ENCODE measurements around the gene ADGRG6. TPM values are rescaled to one million over a fixed set of nuclear protein-coding genes. Genes with fewer than 3 reads are reported as not detected.

Gene ADGRG6
- total and polyA plus RNA-seq, 2 of the 8 experiments (the other 6 are each of a cell fraction or from before 2014, with no cell fraction given), result 1.1 to 6.2 TPM

GRCh38 chr6:142294679-142295078, 7.1 kb upstream of the ADGRG6 start:
- no peak overlapping the region for H3K4me2 ChIP-seq (ENCODE audit: insufficient read depth in 1 of 2, low read depth in 2 of 2, low read length in 2 of 2)
- H4K20me1 ChIP-seq (replicated peaks in 1 of 2; ENCODE audit: control insufficient read depth in 1 of 2, insufficient read depth in 2 of 2, low read length in 2 of 2), result no peaks in the 10 kb centered on the region
- H3K27ac ChIP-seq (ENCODE audit: low read depth, low read length), result no peak overlapping the region
- WGBS, 2 experiments (ENCODE audit: extremely low coverage in 1 of 2, insufficient coverage in 1 of 2, insufficient read length in 1 of 2, insufficient replicate concordance in 2 of 2, low coverage in 1 of 2, low lambda C conversion rate in 2 of 2, missing lambda C conversion rate in 1 of 2), result 100% methylated on average over 1 of the region's 1 CpG; no CpG with 5 or more reads in 1 of the 2 experiments
- 0 out of 7 replicates have a peak, but pooled peaks cover 0 to 2% (median 0%) of the 10 kb centered on the region in 4 experiments for H3K4me1 ChIP-seq (replicated peaks in 1 of 4; ENCODE audit: control insufficient read depth in 3 of 4, insufficient read depth in 4 of 4, low read length in 3 of 4)
- H3K23ac ChIP-seq (ENCODE audit: insufficient read length), result no peak overlapping the region
- H3K27me3 ChIP-seq (replicated peaks in 1 of 4; ENCODE audit: control insufficient read depth in 3 of 4, extremely low read depth in 1 of 4, insufficient read depth in 3 of 4, low read length in 3 of 4), result no peaks in the 10 kb centered on the region
- no peak overlapping the region for H2AFZ ChIP-seq (ENCODE audit: low read length)
- no peak overlapping the region for H3K14ac ChIP-seq (ENCODE audit: insufficient read length)
- H4K8ac ChIP-seq (ENCODE audit: extremely low read depth, insufficient read depth, low read length), result no peak overlapping the region
- H2BK12ac ChIP-seq (ENCODE audit: low read depth, low read length), result no peak overlapping the region
- H2AK5ac ChIP-seq (ENCODE audit: low read depth, low read length), result no peak overlapping the region
- H3K18ac ChIP-seq (ENCODE audit: extremely low read depth, low read length), result no peak overlapping the region
- H3K79me1 ChIP-seq (ENCODE audit: low read depth, low read length), result no peaks in the 10 kb centered on the region
- H3K36me3 ChIP-seq (ENCODE audit: control insufficient read depth in 2 of 4, insufficient read depth in 4 of 4, low read length in 3 of 4), result no peaks in the 10 kb centered on the region
- no peak overlapping the region for H3K56ac ChIP-seq (replicated peaks; ENCODE audit: insufficient read length, low read depth, low read length)
- POLR2A ChIA-PET (ENCODE audit: partially characterized antibody), result no interaction called here
- no peak overlapping the region for H2BK15ac ChIP-seq (ENCODE audit: low read length)
- no peak overlapping the region for H2BK5ac ChIP-seq (ENCODE audit: low read depth, low read length)
- no peak overlapping the region for H3K9ac ChIP-seq (replicated peaks in 1 of 4; ENCODE audit: extremely low read depth in 1 of 4, low read depth in 3 of 4, low read length in 3 of 4)
- CTCF ChIA-PET (ENCODE audit: partially characterized antibody), result no interaction called here
- no peak for DNase-seq (ENCODE audit: low read depth in 1 of 2, low spot score in 2 of 2)
- no peak overlapping the region for H2BK20ac ChIP-seq (ENCODE audit: low read length)
- H4K5ac ChIP-seq (ENCODE audit: insufficient read length, low read depth, low read length), result no peak overlapping the region
- H4K91ac ChIP-seq (replicated peaks; ENCODE audit: insufficient read length, low read length), result no peak overlapping the region
- H3K9me3 ChIP-seq (ENCODE audit: insufficient read depth in 2 of 2, low read depth in 1 of 2, low read length in 1 of 2), result no peaks in the 10 kb centered on the region
- FAIRE-seq, result no peak
- H3K4ac ChIP-seq (replicated peaks; ENCODE audit: insufficient read length, low read depth, low read length), result no peak overlapping the region
- no peak overlapping the region for H3K4me3 ChIP-seq (ENCODE audit: extremely low read depth in 1 of 4, insufficient read depth in 2 of 4, low read depth in 3 of 4, low read length in 4 of 4)
- no peaks in the 10 kb centered on the region; the same call in 1 of the 2 replicates for H3K23me2 ChIP-seq (ENCODE audit: low read depth, low read length)
- TF ChIP-seq, protein P1, sequence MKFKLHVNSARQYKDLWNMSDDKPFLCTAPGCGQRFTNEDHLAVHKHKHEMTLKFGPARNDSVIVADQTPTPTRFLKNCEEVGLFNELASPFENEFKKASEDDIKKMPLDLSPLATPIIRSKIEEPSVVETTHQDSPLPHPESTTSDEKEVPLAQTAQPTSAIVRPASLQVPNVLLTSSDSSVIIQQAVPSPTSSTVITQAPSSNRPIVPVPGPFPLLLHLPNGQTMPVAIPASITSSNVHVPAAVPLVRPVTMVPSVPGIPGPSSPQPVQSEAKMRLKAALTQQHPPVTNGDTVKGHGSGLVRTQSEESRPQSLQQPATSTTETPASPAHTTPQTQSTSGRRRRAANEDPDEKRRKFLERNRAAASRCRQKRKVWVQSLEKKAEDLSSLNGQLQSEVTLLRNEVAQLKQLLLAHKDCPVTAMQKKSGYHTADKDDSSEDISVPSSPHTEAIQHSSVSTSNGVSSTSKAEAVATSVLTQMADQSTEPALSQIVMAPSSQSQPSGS (IDR thresholded peaks at IDR 0.05; ENCODE audit: low read length), result no peak
- no peak for TF ChIP-seq ZNF274 (IDR thresholded peaks at IDR 0.05; ENCODE audit: borderline replicate concordance, extremely low read depth, low read length)
- TF ChIP-seq CBX5 (IDR thresholded peaks at IDR 0.05; ENCODE audit: low read depth, low read length), result no peak
- no peak for TF ChIP-seq SRF (IDR thresholded peaks at IDR 0.05; ENCODE audit: low read depth, low read length)
- TF ChIP-seq ATF3 (IDR thresholded peaks at IDR 0.05; ENCODE audit: insufficient read depth, low read depth, low read length), result no peak
- no peak for TF ChIP-seq CTBP2 (IDR thresholded peaks at IDR 0.05; ENCODE audit: borderline replicate concordance, insufficient read depth, insufficient read length, low read length)
- no peak for TF ChIP-seq SP4 (IDR thresholded peaks at IDR 0.05; ENCODE audit: low read length)
- no peak for TF ChIP-seq POLR2AphosphoS5 (IDR thresholded peaks at IDR 0.05; ENCODE audit: low read depth, low read length)
- no peak for TF ChIP-seq KDM1A (IDR thresholded peaks at IDR 0.05; ENCODE audit: borderline replicate concordance, low read length)
- no peak for TF ChIP-seq CHD1 (IDR thresholded peaks at IDR 0.05; ENCODE audit: low read depth, low read length)
- no peak for TF ChIP-seq RNF2 (IDR thresholded peaks at IDR 0.05; ENCODE audit: borderline replicate concordance, low read depth, low read length, missing control alignments, poor library complexity, severe bottlenecking)
- TF ChIP-seq, protein P2, sequence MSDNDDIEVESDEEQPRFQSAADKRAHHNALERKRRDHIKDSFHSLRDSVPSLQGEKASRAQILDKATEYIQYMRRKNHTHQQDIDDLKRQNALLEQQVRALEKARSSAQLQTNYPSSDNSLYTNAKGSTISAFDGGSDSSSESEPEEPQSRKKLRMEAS (IDR thresholded peaks at IDR 0.05), result no peak
- H3K79me2 ChIP-seq (ENCODE audit: control insufficient read depth in 1 of 2, insufficient read depth in 2 of 2, low read length in 2 of 2), result no peaks in the 10 kb centered on the region
- H2BK120ac ChIP-seq (replicated peaks; ENCODE audit: low read depth, low read length), result no peak overlapping the region

All from H1 (cell line).